ENCODE data around the gene ERP27. TPM values are rescaled to one million over a fixed set of nuclear protein-coding genes. Genes with fewer than 3 reads are reported as not detected.

Gene ERP27
- total RNA-seq, 1 experiment from 2014 or later: not detected

GRCh38 chr12:14953752-14954151, 15.4 kb upstream of the ERP27 start:
- in situ Hi-C loops (cut with HindIII; ENCODE audit: low pct_unique_long_range_greater_than_20kb, low sequenced_read_pairs) (no loop called here), intact Hi-C loops (cut with micrococcal nuclease; ENCODE audit: unreplicated experiment) (no loop called here)
- no peaks in the 10 kb centered on the region for H3K27me3 ChIP-seq (ENCODE audit: control insufficient read depth, insufficient read depth, low read length)
- ATAC-seq: no peak
- H3K4me3 ChIP-seq (ENCODE audit: low read depth in 2 of 2, low read length in 2 of 2): no peak overlapping the region
- H3K36me3 ChIP-seq (ENCODE audit: control insufficient read depth, insufficient read depth, low read length): no peaks in the 10 kb centered on the region
- H3K9me3 ChIP-seq (ENCODE audit: control insufficient read depth, insufficient read depth, low read depth, low read length): no peaks in the 10 kb centered on the region
- no TSS peak for BruUV-seq (replicated peaks)
- no peak for TF ChIP-seq CTCF (IDR thresholded peaks at IDR 0.05)
- TF ChIP-seq POLR2AphosphoS5 (IDR thresholded peaks at IDR 0.05; ENCODE audit: low read depth, low read length): no peak
- TF ChIP-seq, protein P1, sequence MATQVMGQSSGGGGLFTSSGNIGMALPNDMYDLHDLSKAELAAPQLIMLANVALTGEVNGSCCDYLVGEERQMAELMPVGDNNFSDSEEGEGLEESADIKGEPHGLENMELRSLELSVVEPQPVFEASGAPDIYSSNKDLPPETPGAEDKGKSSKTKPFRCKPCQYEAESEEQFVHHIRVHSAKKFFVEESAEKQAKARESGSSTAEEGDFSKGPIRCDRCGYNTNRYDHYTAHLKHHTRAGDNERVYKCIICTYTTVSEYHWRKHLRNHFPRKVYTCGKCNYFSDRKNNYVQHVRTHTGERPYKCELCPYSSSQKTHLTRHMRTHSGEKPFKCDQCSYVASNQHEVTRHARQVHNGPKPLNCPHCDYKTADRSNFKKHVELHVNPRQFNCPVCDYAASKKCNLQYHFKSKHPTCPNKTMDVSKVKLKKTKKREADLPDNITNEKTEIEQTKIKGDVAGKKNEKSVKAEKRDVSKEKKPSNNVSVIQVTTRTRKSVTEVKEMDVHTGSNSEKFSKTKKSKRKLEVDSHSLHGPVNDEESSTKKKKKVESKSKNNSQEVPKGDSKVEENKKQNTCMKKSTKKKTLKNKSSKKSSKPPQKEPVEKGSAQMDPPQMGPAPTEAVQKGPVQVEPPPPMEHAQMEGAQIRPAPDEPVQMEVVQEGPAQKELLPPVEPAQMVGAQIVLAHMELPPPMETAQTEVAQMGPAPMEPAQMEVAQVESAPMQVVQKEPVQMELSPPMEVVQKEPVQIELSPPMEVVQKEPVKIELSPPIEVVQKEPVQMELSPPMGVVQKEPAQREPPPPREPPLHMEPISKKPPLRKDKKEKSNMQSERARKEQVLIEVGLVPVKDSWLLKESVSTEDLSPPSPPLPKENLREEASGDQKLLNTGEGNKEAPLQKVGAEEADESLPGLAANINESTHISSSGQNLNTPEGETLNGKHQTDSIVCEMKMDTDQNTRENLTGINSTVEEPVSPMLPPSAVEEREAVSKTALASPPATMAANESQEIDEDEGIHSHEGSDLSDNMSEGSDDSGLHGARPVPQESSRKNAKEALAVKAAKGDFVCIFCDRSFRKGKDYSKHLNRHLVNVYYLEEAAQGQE (IDR thresholded peaks at IDR 0.05; ENCODE audit: insufficient read depth in 1 of 2, low read depth in 2 of 2, low read length in 1 of 2): no peak
- no peak for TF ChIP-seq TCF7L2 (IDR thresholded peaks at IDR 0.05; ENCODE audit: low read depth, low read length)
- TF ChIP-seq SIN3A (IDR thresholded peaks at IDR 0.05; ENCODE audit: borderline replicate concordance, insufficient read depth, low read depth, low read length): no peak
- no peak for DNase-seq (ENCODE audit: low read depth, low spot score)
- CTCF ChIA-PET: no interaction called here
- no peaks in the 10 kb centered on the region for H3K4me1 ChIP-seq (ENCODE audit: control insufficient read depth, insufficient read depth, low read length)
- no peak overlapping the region for H3K27ac ChIP-seq (ENCODE audit: low read length)
- POLR2A ChIA-PET: no interaction called here

DNA sequence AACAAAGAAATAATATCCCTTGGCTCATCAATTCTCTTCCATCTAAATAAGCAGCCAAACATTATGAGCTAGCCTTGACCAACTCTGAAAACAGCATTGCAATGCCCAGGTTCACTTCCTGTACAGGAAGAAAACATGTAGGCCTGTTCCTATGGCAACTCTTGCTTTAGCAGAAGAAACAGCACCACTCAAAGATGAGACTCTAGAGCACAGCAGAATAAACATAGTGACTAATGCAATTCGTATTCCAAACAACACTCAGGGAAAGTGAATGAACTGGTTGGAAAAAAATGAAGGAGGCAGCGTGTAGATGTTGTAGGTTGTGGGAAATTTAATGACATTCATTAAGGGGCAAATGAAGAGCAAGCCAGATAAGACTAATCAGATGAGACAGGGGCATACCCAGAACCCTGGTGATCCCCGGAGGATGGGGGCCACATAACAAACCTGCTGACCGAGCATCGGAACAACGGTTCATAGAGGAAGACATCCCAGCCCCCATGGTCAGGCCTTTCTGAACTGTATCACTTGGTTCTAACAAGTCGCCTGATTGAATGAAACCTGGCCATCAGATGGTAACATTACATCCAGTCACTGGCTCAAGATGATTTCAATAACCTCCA, 14.1 kb upstream of the ERP27 start:
- H3K36me3 ChIP-seq (ENCODE audit: control insufficient read depth, insufficient read depth, low read length): no peaks in the 10 kb centered on the region
- DNase-seq (ENCODE audit: low read depth, low spot score): no peak
- ChIA-PET CTCF (no interaction called here), POLR2A (no interaction called here)
- no peaks in the 10 kb centered on the region for H3K27me3 ChIP-seq (ENCODE audit: control insufficient read depth, insufficient read depth, low read length)
- intact Hi-C loops (cut with micrococcal nuclease; ENCODE audit: unreplicated experiment): no loop called here
- H3K27ac ChIP-seq (ENCODE audit: low read length): no peak overlapping the region
- in situ Hi-C loops (cut with HindIII; ENCODE audit: low pct_unique_long_range_greater_than_20kb, low sequenced_read_pairs): no loop called here
- no peaks in the 10 kb centered on the region for H3K4me1 ChIP-seq (ENCODE audit: control insufficient read depth, insufficient read depth, low read length)
- ATAC-seq: no peak
- no TSS peak for BruUV-seq (replicated peaks)
- H3K9me3 ChIP-seq (ENCODE audit: control insufficient read depth, insufficient read depth, low read depth, low read length): no peaks in the 10 kb centered on the region
- TF ChIP-seq CTCF (IDR thresholded peaks at IDR 0.05): no peak
- no peak for TF ChIP-seq POLR2AphosphoS5 (IDR thresholded peaks at IDR 0.05; ENCODE audit: low read depth, low read length)
- TF ChIP-seq SIN3A (IDR thresholded peaks at IDR 0.05; ENCODE audit: borderline replicate concordance, insufficient read depth, low read depth, low read length): no peak
- TF ChIP-seq TCF7L2 (IDR thresholded peaks at IDR 0.05; ENCODE audit: low read depth, low read length): no peak
- TF ChIP-seq, protein P1 (IDR thresholded peaks at IDR 0.05; ENCODE audit: insufficient read depth in 1 of 2, low read depth in 2 of 2, low read length in 1 of 2): no peak
- H3K4me3 ChIP-seq (ENCODE audit: low read depth in 2 of 2, low read length in 2 of 2): no peak overlapping the region
